HG03558 (cell line): Measurements from ENCODE around the gene CTAGE6.
"Not testable (repeated sequence)": the region's sequence is repeated elsewhere in the genome, so short reads cannot be mapped to it uniquely, and the experiment has no call there.

ENCODE experiments used
- ATAC-seq: cut with Tn5 transposase; IDR thresholded peaks from one replicate; pipeline ENCODE4 v1.9.1; 2021; ENCODE audit warnings: moderate number of reproducible peaks; ENCODE audit not compliant: unreplicated experiment; ENCODE audit errors: extremely low read depth

Gene CTAGE6

DNA sequence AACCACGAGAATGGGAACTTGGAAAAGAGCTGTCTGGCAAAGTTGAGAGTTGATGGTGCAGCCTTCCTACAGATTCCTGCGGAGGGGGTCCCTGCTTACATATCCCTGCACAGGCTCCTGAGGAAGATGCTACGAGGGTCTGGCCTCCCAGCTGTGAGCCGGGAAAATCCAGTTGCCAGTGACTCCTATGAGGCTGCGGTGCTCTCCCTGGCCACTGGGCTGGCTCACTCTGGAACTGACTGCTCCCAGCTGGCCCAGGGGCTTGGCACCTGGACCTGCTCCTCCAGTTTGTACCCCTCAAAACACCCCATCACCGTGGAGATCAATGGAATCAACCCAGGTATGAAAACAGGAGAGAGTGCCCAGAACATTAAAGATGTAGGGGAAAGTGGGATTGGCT, 37.2 kb downstream of the CTAGE6 start:
- not testable (repeated sequence) for ATAC-seq

- ATAC-seq: not testable (repeated sequence)
Observed at GRCh38 chr7:143715543-143716193, 41.8 kb downstream of the CTAGE6 start.

GRCh38 chr7:143714581-143715454, 42.7 kb downstream of the CTAGE6 start:
- not testable (repeated sequence) for ATAC-seq

GRCh38 chr7:143712381-143712780, 45.1 kb downstream of the CTAGE6 start:
- not testable (repeated sequence) for ATAC-seq

GRCh38 chr7:143711727-143712324, 45.7 kb downstream of the CTAGE6 start:
- not testable (repeated sequence) for ATAC-seq

- ATAC-seq: not testable (repeated sequence)
Observed at GRCh38 chr7:143709895-143710294, 47.6 kb downstream of the CTAGE6 start.
